ENCODE measurements around the gene TAF11L8. TPM values are rescaled to one million over a fixed set of nuclear protein-coding genes. Genes with fewer than 3 reads are reported as not detected.

Gene TAF11L8
- total and polyA plus RNA-seq, 8 donors, result not detected

Other genes with a start within 250 kb of the TAF11L8 start
- gene TAF11L2, start 92.7 kb downstream of the TAF11L8 start, total RNA-seq, result not detected
- gene TAF11L2, start 92.7 kb downstream of the TAF11L8 start, polyA plus RNA-seq, result not detected
- not detected for gene TAF11L3, start 72.6 kb downstream of the TAF11L8 start, total RNA-seq
- not detected for gene TAF11L3, start 72.6 kb downstream of the TAF11L8 start, polyA plus RNA-seq
- gene TAF11L4, start 69.2 kb downstream of the TAF11L8 start, total RNA-seq, result not detected
- not detected for gene TAF11L4, start 69.2 kb downstream of the TAF11L8 start, polyA plus RNA-seq
- gene TAF11L5, start 65.7 kb downstream of the TAF11L8 start, total RNA-seq, result not detected
- gene TAF11L5, start 65.7 kb downstream of the TAF11L8 start, polyA plus RNA-seq, result not detected
- not detected for gene TAF11L6, start 62.3 kb downstream of the TAF11L8 start, total RNA-seq
- not detected for gene TAF11L6, start 62.3 kb downstream of the TAF11L8 start, polyA plus RNA-seq
- not detected for gene TAF11L7, start 5.2 kb downstream of the TAF11L8 start, total RNA-seq
- gene TAF11L7, start 5.2 kb downstream of the TAF11L8 start, polyA plus RNA-seq, result not detected
- not detected for gene TAF11L9, start 3.4 kb upstream of the TAF11L8 start, total RNA-seq
- gene TAF11L9, start 3.4 kb upstream of the TAF11L8 start, polyA plus RNA-seq, result not detected
- gene TAF11L10, start 6.9 kb upstream of the TAF11L8 start, total RNA-seq, result not detected
- gene TAF11L10, start 6.9 kb upstream of the TAF11L8 start, polyA plus RNA-seq, result not detected
- not detected for gene TAF11L11, start 13.2 kb upstream of the TAF11L8 start, total RNA-seq
- not detected for gene TAF11L11, start 13.2 kb upstream of the TAF11L8 start, polyA plus RNA-seq
- gene TAF11L12, start 19.4 kb upstream of the TAF11L8 start, total RNA-seq, result not detected
- not detected for gene TAF11L12, start 19.4 kb upstream of the TAF11L8 start, polyA plus RNA-seq
- not detected for gene TAF11L13, start 41.1 kb upstream of the TAF11L8 start, total RNA-seq
- gene TAF11L13, start 41.1 kb upstream of the TAF11L8 start, polyA plus RNA-seq, result not detected
- not detected for gene TAF11L14, start 43.5 kb upstream of the TAF11L8 start, total RNA-seq
- not detected for gene TAF11L14, start 43.5 kb upstream of the TAF11L8 start, polyA plus RNA-seq